COR-L47 (cell line): ENCODE data around the gene ADCY2.

Source experiments
- DNase-seq: peaks from one replicate; lab custom pipeline; 2025; lab: John Stamatoyannopoulos, UW

The ADCY2 gene

DNA sequence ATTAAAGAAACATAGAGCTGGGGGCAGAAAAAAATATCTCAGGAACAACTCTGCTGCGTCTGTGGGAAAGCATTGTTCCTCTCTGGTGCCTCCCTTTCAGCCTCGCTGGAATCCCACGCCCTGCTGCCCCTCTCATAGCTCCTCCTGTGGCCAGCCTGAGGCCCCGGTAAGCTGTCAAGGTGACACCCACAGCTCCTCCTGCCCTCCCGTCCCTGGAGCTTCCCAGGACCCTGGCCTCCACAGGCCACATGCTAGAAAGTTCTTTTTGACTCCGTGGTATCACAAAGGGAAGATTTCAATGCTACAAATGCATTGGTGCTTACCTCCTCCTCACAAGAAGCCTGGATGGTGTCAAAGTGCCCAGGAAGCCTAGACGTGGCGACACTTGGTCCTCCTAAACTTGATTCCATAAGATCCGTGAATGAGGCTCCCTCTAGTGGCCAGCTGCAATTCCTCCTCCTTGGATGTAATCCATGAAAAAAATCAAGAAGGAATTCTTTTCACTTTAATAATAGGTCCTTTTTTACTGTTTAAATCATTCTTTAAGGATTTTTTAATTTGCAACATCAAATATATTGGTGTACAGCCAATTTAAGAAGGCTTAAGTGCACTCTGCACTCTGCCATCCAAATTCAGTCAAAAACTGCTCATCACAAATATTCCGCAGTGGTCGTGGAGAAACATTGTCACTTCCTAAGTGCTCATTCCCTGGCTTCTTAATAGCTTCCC, 350.1 kb downstream of the ADCY2 start:
- peak; percentile 50 for DNase-seq

GRCh38 chr5:7747728-7748127, 351.8 kb downstream of the ADCY2 start:
- no peak for DNase-seq

GRCh38 chr5:7749626-7750025, 353.7 kb downstream of the ADCY2 start:
- no peak for DNase-seq

GRCh38 chr5:7751874-7752273, 355.9 kb downstream of the ADCY2 start:
- DNase-seq, result no peak

DNA sequence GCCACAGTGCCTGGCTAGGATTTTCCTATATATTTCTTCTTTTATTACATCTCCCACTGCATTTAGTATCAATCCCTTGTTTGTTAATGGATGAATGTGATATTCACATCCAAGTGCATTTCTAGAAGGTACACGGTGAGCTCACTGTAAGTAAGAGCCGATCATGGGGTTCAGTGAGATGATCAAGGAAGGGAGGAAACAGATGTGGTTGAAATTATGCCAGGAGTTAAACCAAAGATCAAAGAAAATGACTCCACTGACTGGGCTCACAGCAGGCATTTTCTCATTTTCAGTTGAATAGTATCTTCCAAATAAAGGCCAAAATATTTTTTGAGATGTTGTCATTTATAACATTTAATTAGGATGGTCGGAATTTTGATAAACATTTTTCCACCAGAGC, 357.2 kb downstream of the ADCY2 start:
- no peak for DNase-seq

DNA sequence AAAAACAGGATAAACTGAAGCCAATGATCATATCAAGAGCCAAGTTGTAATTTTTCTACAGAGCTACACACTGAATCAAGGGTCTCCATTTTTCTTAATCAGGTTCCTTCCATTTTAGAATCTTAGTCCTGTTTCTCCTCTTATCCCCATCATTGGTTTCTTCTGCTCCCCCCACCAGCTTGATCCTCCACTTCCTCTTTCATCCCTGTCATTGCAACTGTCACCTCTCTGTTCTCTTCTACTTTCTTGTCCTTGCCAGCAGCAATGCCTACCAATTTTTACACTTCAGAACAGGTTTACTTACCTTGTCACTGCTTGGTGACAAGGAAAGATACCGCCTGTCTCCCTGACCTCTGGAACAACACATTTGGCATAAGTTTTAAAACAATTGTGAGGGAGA, 357.7 kb downstream of the ADCY2 start:
- DNase-seq, result no peak

DNA sequence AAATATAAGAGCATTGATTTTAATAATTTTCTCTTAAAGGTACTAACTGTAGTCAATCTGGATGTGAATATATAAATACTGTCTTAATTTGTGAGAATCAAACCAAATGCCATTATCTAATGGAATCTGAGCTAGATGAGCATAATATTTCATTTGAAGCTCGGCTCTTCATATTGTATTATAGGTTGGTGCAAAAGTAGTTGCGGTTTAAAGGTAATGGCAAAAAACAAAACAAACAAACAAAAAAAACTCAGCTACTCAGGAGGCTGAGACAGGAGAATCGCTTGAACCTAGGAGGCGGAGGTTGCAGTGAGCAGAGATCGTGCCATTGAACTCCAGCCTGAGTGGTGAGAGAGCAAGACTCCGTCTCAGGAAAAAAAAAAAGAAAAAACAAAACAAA, 358.6 kb downstream of the ADCY2 start:
- DNase-seq, result no peak

DNA sequence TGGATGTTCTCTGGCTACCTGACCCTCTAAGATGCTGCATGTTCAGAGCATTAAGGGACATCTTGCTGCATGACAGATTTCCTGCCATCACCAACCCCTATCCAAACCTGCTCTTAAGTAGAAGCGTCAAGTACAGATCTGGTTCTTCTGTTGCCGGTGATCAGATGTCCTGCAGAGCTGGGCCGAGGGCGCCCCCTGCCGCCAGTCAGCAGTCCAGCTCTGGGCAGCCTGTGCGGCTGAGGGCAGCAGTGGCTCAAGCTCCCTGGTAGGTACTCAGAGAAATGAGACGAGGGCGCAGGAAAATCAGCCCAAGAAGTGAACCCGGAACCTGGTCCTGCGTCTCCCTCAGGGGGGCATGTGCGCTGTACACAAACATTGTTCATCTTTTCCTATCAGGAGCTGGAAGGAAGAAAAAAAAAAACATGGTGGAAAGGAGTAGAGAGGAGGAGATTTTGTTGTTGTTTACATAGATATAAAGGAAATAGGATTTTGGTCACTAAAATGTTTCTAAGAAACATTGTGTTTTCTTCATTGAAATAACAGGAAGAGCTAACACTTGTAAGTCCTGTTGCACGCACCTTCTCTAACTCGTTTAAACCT, 359.2 kb downstream of the ADCY2 start:
- peak; percentile 17 for DNase-seq

- no peak for DNase-seq
These were observed 360.0 kb downstream of the ADCY2 start for GRCh38 chr5:7755958-7756357.

DNA sequence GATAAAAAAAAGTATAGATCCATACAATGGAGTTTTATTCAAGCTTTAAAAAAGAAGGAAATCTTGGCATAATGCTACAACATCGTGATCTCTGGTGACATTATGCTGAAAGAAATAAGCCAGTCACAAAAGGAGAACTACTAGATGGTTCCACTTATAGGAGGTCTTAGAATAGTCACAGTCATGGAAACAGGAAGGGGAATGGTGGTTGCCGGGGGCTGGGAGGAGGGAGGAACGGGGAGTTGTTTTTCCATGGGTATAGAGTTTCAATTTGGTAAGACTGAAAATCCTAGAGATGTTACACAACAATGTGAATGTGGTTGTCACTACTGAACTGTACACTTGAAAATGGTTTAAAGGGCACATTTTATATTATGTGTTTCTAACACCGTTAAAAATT, 360.5 kb downstream of the ADCY2 start:
- DNase-seq, result no peak

DNA sequence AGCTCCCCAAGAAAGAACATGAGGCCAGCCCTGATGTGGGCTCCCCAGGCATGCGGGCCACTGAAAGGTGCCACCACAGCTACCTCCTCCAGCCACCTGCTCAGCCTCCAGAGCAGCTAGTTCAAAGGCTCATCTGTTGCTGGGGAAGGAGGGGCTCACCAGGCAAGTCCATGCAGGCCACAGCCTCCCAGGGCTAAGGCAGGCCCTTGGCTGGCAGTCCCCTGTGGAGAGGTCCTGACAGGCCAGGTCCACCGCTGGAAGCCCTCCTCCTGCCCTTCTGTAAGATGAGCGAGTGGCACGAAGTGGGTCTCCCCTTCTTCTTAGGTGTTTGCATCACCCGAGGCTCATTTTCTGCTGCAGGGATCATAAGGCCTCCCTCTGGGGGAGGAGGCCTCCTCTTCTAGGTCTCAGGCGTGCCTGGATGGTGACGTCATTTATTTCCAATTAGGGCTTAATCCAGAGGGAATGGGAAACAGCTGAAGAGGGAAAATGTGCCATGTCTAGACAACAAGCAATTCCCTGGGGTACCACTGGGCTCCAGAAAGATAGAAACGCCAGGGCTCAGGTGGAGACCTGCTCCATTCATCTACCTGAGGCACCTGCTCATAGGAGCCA, 363.4 kb downstream of the ADCY2 start:
- no peak for DNase-seq

DNA sequence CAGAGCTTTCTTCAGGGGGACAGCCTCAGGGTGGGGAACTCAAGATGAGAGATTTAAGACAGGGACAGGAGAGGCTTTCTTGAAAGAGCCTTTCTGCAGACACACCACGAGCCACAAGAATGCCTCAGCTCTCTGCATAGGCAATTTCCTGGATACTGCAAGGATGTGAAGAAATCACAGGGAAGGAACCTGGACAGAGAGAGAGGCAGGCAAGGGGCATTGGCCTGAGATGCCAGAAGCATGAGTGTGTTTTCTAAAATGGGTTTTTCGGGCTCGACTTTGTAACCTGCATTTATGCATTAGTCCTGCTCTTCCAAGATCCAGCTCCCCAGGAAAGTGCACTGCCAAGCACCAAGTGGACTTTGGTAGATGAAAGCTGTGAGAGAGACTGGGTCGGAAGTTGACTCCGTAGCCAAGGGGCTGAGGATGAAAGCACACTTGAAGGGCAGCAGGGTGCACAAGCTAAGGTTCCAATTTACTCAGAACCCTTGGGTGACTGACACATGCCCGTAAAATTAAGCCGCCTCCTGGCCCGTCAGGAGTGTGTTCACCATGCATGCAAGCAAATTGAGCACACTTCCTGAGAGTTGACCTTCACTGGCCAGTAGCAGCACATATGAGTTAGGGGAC, 364.1 kb downstream of the ADCY2 start:
- DNase-seq, result no peak

DNA sequence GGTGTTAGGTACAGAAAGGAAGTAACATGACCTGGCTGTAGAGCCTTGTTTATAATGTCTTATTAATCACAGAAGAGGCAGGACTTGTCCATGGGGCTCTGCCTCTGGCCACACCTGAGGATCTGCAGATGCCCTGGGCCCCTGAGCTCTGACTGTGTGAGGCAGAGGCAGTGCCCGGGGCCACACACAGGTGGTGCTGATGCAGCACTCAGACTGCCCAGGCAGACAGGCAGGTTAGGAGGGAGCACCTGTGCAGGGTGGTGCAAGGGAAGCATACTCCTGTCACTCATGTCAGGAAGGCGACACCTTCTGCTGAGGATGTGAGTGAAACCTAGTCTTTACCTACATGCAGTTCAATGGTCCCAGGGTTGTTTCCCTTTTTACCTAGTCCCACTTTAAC, 366.3 kb downstream of the ADCY2 start:
- DNase-seq, result no peak

DNA sequence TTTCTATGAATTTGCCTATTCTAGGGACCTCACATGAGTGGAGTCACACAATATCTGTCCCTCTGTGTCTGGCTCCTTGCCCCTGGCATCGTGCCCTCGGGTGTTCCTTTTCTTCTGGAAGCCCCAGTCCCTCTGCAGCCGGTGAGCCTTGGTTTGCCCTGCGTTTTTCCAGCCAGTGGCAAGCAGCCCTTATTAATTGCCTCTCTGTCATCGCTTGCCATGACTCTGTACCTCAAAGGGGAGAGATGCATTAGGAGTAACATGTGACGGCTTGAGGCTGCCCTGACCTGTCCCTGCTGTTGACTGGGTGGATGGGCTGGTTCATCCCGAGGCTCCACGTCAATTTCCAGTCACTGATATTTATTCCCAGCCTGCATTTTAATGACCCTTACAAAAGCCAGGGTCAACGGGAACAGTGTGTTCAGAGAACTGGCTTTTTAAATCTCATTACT, 367.7 kb downstream of the ADCY2 start:
- no peak for DNase-seq

GRCh38 chr5:7764452-7764851, 368.5 kb downstream of the ADCY2 start:
- DNase-seq, result no peak

DNA sequence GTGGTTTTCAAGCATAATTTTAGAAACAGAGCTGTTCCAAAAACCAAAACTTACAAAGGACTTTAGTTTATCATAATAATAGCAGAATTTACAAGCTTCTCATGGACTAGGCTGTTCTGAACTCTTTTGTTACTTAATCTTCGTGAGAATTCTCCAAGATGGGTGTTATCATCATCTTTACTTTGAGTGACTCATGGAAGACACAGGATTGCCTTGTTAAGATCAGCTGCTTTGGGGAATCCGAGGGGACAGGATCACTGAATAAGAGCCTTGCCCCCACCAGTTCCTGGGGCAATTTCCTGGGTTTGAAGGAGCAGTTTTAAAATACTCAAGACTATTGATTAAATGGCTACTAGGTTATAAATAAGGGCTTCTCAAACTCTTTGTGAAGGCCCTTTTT, 374.5 kb downstream of the ADCY2 start:
- DNase-seq, result no peak

GRCh38 chr5:7772141-7772540, 376.2 kb downstream of the ADCY2 start:
- no peak for DNase-seq

DNA sequence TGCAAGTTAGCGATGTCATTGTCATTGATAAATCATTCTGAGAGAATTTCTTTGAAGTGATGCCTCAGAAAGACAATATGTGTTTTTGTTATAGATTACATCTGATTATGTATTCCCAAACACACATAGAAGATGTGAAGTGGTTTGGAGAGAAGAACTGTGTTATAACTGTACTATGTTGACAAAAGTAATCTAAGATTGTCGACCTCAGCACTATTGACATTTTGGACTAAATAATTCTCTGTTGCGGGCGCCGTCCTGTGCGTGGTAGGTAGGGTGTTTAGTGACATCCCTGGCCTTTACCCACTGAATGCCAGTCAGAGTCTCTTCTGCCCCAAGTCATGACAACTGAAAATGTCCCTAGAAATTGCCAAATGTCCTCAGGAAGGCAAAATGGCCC, 377.2 kb downstream of the ADCY2 start:
- no peak for DNase-seq

DNA sequence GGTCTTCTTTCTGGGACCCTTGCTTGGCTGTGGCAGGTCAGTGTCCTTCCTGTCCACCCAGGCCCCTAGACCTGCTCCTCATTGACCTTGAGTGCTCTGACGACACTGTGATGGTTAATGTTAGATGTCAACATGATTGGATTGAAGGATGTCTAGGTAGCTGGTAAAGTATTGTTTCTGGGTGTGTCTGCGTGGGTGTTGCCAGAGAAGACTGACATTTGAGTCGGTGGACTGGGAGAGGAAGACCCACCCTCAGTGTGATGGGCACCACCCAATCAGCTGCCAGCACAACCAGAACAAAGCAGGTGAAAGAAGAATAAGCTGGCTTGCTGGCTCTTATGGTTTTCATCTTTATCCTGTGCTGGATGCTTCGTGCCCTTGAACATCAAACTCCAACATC, 380.5 kb downstream of the ADCY2 start:
- DNase-seq, result no peak

- DNase-seq, result no peak
These were observed 383.4 kb downstream of the ADCY2 start for GRCh38 chr5:7779019-7780005.

DNA sequence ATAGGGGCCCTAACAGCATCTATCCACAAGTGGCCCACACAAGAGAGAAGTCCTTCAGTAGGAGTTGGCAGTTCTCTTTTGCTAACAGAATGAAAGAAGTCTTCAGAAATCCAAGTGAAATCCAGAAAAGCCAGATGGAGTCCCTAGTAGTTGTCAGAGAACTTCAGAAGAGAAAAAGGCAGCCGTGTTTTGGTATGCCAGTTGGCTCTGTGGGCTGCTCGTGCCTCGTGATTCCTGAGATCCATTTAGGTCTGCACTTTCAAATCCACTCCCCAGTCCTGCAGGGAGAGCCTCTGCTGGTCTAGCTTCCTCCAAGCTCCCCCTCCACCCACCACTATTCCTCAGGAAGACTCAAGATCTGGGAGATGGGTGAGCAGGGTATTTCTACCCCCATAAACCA, 386.0 kb downstream of the ADCY2 start:
- no peak for DNase-seq
